Measurements from ENCODE around the gene FAR2.
"Not testable (repeated sequence)": the region's sequence is repeated elsewhere in the genome, so short reads cannot be mapped to it uniquely, and the experiment has no call there.

FAR2 gene

DNA sequence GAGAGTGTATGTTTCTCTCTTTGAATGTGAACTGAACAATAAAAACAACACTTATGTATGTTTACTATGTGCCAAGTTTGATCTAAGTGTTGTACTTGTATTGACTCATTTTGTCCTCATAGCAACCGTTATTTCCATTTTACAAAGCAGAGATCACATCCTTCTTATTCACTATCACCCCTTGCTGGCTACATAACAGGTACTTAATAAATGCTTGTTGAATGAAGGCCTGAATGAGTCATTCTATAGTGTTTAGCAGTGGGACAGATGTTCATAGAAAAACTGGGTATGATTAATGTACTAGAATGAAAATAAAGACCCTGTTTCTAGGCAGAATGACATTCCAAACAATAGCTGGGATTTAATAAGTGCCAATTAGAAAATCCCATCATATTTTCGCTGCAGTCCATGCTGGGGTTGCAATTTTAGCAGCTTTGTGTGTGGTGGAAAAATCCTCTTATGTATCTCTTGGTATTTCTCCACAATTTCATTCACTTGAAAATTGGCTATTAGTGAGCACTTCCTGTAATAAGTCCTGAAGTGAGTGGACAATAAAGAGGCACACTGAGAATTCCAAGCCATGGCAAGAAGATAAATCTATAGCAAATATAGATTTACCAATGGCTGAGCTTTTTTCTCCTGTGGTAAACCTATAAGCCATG, 86.0 kb downstream of the FAR2 start:
- DNase-seq (ENCODE audit: low spot score): no peak

DNA sequence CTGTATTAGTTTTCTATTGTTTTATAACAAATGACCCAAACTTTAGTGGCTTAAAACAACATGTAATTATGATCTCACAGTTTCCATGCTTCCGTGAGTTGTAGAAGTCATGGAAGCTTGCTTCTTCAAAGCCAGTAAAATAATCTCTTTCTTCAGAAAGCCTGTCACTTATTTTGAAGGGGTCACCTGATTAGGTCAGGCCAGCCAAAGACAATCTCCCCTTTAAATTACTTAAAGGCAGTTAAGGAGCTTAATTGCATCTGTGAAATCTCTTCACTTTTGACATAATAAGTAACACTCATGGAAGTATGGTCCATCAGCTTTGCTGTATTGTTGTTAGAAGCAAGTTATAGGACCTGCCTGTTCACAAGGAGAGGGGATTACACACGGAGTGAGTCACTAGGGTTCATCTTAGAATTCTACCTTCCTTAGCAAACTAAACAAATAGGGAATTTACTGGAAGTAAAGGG, 89.8 kb downstream of the FAR2 start:
- no peak for DNase-seq (ENCODE audit: low spot score)

DNA sequence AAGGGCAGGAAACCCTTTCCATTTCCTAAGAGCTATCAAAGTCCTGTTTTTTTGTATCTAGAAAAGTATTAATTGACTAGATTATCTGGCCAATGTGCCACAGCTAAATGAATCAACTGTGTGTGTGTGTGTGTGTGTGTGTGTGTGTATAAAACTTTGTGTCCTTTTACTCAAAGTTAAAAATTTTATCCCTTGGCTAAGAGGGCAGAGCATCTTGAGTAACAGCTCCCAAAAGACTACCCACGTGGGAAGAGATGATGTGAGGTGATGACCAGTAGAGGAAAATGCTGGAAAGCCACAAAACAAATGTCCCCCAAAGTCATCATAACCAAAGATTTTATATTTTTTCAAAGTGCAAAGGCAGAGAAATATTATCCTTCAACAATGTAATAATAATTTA, 90.3 kb downstream of the FAR2 start:
- DNase-seq (ENCODE audit: low spot score): no peak

DNA sequence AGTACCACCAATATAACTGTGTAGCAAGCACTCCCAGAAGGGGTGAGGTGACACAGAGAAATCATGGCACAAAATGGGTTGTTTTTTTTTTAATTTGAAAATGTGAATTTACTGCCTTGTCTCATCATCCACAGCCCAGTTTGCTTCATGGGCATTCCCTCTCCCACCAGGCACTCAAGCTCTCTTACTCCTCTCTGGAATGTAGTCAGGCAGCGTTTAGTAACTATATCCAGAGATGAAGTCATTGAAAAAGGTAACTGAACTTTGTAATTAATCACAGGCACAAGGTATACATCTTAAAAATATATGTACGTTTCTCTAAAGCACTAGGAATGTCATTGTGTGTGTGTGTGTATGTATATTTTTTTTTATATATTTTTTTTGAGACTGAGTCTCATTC, 91.4 kb downstream of the FAR2 start:
- DNase-seq (ENCODE audit: low spot score): no peak

DNA sequence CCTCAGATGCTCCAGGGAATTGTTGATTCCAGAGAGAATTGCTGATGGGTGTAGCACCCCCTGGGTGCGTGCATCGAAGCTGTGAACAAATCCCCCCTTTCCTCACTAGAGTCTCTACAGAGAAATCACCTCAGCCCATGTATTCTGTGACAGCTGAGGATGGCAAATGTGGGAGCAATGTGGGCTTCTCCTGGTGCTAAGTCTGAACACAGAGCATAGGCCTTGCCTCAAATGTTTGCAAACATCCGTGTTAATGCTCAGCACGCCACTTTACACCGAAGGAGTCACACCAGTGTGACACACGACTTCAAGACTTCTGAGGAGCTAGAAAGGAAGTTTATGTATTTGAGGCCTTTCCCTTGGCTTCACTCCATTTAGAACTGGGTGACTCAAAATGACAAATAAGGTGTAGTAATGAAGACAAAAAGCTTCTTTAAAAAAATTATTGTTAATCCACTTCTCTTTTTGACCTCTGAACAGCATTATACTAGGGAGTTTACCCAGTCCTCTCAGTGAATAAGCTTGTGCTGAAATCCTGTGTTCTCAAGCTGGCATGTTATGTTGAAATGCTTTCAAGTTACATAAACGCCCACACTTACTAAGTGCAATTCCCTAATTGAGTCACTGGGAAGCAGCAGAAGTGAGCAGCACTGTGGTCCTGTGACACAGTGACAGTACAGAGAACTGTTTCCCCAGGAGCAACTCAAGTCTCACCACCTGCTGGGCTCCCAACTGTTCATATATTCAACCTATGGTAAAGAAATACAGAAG, 92.9 kb downstream of the FAR2 start:
- no peak for DNase-seq (ENCODE audit: low spot score)

DNA sequence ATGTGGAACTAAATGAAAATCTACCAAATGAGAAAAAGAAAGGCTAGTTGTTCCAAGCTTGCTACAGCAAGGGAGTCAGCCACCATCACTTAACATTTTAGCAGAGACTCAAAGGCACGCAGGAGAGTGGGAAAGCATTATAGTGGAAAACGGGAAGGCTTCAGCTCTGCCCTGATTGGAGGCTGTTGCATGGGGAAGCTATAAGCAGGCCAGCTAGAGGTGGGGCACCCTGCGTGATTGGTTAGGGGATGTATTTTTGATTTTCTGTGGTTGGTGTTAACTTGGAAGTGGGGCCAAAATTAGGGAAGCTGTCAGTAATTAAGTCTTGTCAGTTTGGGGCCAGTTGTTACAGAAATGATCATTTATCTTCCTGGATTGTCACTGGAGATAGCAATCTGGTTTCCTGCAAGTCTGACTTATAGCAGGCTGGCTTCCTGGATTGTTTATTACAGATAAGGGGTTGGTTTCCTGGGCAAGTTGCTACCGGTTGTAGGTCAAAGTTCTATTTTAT, 93.9 kb downstream of the FAR2 start:
- DNase-seq (ENCODE audit: low spot score): no peak

DNA sequence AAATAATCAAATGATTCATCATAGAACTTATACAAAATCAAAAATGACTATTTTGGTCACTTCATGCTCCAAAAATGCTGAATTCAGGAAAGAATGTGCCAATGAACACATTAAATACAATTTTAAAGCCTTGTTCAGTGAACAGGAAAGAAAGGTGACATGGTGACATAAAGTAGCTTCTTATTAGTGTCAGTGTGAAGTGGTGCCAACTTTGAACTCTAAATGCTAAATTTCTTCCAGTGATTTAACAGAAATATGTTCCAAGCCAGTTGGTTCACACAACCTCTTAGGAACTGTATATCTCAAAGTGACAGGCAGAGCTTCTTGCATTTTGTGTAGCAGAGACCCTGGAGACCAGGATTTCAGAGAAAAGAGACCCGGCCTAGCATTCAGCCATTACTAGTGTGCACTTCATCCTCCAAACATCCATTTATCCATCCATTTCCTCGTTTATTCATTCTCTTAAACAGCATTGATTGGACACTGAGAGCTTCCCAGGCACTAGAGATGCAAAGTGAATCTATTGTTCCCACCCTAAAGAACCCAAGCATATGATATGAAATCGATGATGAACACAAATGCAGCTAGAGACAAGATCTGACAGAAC, 95.2 kb downstream of the FAR2 start:
- no peak for DNase-seq (ENCODE audit: low spot score)

DNA sequence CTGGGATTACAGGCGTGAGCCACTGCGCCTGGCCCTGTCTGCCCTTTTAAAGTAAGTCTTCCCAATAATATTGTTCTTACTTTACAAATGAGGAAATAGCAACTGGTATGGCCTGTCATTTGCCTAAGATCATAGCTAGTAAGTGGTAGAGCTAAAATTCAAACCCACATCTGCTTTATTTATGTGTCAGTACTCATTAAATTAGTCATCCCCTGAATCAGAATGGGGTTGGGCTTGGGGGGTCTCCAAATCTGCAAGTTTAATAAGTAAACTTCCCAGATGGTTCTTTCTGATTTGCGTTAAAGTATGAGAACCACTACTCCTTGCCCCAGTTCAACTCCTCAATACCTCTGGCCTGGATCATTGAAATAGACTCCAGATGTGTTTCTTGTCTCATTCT, 96.2 kb downstream of the FAR2 start:
- no peak for DNase-seq (ENCODE audit: low spot score)

DNA sequence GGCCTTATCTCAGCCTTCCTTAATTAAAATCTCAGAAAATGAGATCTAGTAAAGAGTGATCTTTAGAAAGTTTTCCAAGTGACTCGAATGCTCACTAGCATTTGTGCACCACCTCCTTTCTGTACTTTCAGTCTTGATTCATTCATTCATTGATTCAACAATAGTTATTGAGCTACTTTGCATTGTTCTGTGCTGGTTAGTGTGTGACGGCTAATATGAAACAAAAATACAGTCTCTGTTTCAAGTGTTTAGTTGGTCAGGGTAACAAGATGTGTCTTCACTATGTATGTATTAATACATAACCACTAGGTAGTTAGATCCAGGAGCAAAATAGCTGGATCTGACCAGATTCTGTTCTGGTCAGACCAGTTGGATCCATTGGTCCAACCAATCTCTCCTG, 100.9 kb downstream of the FAR2 start:
- DNase-seq (ENCODE audit: low spot score): no peak

DNA sequence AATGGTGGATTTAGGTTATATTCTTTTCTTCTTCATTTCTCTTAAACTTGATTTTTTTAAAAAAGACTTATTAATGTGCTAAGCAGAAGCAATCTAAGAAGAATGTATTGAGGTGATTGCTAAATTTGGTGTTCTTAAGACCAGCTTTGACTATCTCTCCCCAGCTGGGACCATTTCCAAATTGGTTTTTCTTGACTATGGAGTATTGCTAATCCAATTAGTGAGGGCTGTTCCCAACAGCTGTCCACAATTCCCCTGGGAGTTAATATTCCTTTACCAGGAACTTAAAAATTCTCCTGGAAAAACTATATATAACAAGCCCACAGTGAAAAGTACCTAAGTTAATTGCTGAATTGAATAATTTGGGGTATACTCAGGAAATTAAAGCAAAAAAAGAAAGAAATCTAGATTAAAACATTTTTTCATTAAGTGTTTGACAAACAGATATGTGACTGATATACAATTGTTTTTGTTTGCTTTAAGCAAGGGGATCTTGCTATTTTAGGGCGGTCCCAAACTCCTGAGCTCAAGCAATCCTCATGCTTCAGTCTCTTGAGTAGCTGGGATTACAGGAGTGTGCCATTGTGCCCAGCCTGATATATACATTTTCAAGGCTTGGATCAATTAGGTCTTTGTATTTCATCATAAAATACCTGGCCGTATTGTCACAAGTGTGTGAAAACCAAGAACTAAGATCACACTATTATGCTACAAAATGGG, 105.0 kb downstream of the FAR2 start:
- no peak for DNase-seq (ENCODE audit: low spot score)

DNA sequence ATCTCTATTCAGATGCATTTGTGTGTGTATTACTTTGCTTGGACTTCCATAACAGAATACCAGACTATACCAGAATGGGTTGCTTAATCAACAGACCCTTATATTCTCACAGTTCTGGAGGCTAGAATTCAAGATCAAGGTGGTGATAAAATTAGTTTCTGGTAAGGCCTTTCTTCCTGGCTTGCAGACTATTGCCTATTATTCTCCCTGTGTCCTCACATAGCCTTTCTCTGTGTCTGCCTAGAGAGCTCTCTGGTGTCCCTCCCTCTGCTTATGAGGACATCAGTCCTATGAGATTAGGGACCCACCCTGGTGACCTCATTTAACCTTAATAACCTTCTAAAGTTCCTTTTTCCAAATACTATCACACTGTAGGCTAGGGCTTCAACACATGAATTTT, 106.0 kb downstream of the FAR2 start:
- no peak for DNase-seq (ENCODE audit: low spot score)

DNA sequence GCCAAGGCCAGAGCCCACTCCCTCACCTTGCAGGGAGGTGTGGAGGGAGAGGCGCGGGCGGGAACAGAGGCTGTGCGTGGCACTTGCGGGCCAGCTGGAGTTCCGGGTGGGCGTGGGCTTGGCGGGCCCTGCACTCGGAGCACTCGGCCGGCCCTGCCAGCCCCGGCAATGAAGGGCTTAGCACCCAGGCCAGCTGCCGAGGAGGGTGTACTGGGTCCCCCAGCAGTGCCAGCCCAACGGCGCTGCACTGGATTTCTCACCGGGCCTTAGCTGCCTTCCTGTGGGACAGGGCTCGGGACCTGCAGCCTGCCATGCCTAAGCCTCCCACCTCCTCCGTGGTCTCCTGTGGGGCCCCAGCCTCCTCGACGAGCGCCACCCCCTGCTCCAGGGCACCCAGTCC, 107.5 kb downstream of the FAR2 start:
- no peak for DNase-seq (ENCODE audit: low spot score)

DNA sequence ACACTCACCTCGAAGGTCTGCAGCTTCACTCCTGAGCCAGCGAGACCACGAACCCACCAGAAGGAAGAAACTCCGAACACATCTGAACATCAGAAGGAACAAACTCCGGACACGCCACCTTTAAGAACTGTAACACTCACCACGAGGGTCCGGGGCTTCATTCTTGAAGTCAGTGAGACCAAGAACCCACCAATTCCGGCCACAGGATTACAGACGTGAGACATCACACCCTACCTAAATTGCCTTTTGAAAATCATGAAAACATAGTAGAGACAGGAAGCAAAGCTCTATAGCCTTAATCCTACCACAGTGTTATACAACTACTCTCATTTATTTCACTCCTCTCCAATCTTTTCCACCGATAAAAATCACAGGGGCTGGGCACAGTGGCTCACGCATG, 108.6 kb downstream of the FAR2 start:
- not testable (repeated sequence) for DNase-seq (ENCODE audit: low spot score)

DNA sequence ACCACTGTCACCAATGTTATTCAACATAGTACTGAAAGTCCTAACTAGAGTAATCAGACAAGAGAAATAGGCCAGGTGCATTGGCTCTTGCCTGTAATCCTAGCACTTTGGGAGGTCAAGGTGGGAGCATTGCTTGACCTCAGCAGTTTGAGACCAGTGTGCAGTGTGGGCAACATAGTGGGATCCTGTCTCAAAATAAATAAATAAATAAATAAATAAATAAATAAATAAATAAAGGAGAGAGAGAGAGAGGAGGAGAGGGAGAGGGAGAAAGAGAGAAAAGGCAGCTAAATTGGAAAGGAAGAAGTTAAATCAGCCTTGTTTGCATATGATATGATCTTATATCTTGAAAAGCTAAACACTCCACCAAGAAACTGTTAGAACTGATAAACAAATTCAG, 115.3 kb downstream of the FAR2 start:
- no peak for DNase-seq (ENCODE audit: low spot score)

DNA sequence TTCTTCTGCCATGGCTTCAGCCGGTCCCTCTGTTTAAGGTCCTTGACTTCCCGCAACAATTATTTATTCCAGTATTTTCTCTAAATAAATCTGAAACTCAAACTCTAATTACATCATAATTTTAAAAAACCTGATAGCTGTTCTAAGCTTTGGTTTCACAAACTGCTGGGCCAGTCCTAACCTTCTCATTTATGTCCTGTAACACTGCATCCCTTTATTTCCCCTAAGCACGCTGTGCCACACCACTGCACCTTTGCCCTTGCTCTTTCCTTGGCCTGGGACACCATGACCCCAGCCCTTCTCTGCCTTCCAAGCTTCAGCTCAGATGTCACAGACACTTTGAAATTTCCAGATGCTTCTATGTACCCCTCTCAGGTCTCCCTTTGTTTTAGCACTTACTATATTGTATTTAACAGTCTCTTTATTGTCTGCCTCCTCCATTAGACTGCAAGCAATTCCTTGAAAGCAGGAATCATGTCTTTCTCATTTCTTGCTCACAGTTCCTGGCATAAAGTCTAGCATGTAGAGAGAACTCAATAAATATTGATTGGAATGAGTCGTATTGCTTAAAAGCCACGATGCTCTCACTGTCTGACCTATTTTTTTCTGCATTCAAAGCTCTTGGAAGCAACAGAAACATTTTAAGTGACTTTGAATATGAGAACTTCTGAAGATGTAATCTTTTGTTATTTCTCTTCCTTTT, 120.8 kb downstream of the FAR2 start:
- DNase-seq (ENCODE audit: low spot score): no peak

DNA sequence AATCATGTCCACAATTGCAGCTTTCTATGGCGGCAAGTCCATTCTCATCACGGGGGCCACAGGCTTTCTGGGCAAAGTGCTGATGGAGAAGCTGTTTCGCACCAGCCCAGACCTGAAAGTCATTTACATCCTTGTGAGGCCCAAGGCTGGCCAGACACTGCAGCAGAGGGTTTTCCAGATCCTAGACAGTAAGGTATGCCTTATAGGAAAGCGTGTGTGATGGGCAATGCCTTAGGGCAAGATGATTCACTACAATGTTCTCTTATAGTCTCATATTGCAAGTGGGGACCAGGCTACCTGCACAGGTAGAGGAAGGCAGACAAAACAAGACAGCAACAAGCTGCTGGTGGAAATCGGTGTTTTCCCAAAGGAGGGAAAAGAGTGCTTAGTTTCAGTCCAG, 121.4 kb downstream of the FAR2 start:
- DNase-seq (ENCODE audit: low spot score): no peak

DNA sequence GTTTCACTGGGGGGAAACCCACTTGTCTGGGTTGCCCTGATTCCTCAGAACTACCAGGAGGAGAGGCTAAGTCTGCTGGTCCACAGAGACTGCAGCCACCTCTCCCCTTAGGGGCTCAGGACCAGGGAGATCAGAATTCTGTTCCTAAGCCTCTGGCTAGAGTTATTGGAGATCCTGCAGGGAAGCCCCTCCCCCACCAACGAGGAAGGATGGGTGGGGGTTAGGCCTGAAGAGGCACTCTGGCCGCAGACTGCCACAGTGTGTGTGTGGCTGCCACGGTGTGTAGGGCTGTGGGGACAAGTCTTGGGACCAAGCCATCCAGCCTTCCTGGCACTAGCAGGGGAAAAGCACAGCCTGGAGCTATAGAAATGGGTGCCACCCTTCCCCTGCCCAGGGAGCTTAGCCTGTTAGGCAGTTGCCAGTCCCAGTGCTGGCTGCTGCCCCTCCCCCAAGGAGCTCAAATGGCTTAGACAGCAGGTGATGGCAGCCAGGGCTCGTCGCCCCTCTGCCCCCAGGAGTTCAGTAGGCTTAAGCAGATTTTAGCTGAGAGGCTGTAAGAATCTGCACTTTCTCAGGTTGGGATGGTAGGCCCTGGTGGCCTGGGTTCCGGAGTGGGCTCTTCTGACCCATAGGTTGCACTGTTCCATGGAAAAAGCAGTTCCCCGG, 124.2 kb downstream of the FAR2 start:
- no peak for DNase-seq (ENCODE audit: low spot score)

DNA sequence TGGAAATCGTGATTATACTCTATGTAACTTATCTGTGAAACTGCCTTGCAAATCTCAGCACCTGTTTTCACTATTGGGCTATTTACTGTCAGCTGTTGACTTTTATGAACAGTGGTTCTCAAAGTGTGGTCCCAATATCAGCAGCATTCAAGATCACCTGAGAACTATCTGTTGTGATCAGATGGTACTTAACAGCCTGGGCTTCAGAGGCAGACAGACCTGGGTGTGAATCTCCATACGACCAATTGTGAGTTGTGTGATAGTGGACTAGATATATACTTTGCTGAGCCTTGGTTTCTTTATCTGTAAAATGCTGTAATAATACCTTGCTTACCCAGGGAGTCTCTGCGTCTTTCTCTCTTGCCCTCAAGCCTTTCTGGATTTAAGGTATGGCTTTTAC, 126.8 kb downstream of the FAR2 start:
- DNase-seq (ENCODE audit: low spot score): no peak

DNA sequence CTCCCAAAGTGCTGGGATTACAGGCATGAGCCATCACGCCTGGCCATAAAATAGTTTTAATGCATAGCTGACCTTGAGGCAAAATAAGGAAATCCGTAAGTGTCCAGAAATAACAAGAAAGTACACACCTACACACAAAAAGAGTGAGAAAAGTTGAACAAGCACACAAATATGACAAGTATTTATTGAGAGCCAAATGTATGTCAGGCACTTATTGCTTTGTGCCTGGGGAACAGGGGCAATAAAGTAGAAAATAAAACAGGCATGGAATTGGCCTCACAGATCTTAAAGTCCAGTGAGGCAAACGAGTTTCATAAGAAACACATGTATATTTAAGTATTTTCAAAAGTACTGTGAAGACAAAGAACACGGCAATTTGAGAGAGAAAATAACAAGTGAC, 128.2 kb downstream of the FAR2 start:
- DNase-seq (ENCODE audit: low spot score): no peak

DNA sequence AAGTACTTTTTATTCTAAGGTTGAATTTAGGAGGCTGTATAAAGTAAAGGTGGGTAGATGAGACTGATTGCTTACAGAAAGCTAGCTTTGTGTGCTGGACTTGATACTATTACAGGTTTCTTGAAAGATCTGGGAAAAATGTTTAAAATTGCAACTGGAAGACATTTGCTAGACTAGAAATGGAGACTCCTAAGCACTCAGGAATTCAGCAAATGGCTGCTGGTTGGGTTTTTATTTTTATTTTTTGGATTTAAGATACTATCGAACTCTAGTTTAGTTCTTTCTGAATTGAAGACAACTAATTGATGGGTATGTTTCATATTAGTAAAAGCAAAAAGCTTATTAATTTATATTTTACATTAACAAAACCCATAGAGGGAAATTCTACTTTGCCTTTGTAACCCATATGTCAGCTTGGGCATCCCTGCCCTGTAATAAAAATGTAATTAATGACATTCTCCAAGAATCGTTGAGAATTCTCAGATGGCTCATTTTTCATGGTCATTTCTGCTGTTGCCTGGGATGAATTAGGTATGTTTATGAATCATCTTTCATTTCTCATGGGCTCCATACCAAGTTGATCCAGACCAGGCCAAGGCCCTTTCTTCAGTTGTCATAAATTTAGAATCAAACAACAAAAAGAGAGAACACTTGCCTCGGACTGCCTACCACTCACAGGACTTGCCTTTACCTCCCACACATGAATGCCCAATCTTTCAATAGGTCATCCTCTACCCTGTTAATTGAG, 129.8 kb downstream of the FAR2 start:
- no peak for DNase-seq (ENCODE audit: low spot score)
